SK-N-MC (cell line): ENCODE results near the gene TEAD2.
"Not testable (repeated sequence)": the region's sequence is repeated elsewhere in the genome, so short reads cannot be mapped to it uniquely, and the experiment has no call there.

Source experiments
- DNase-seq: peaks from one replicate; pipeline ENCODE4 v3.0.0-alpha.2; 2011; ENCODE audit warnings: low read depth, low spot score
- H3K27ac ChIP-seq: fragments of 200-600 bp; sonication (generic); 2 replicates; pipeline ENCODE4 v1.5.1; 2016; ENCODE audit warnings: mixed run types
- H3K36me3 ChIP-seq: fragments of 200-600 bp; sonication (generic); 2 replicates; pipeline ENCODE4 v1.6.1; 2017; ENCODE audit warnings: antibody characterized with exemption, low read length, mixed read lengths; ENCODE audit not compliant: insufficient read depth
- H3K4me3 ChIP-seq: fragments of 200-600 bp; sonication (generic); 2 replicates; pipeline ENCODE4 v1.5.1; 2016
- H3K9ac ChIP-seq: fragments of 200-600 bp; sonication (generic); 2 replicates; pipeline ENCODE4 v1.8.0; 2017; ENCODE audit warnings: mixed run types, mixed read lengths; ENCODE audit not compliant: insufficient read length
- H3K9me3 ChIP-seq: fragments of 200-600 bp; sonication (generic); 2 replicates; pipeline ENCODE4 v1.6.1; 2017; ENCODE audit warnings: low read depth, mild to moderate bottlenecking, antibody characterized with exemption, low read length, moderate library complexity, mixed read lengths
- EZH2 ChIP-seq: fragments of 200-600 bp; sonication (generic); IDR thresholded peaks from one replicate; pipeline ENCODE4 v1.6.1; 2017; ENCODE audit warnings: antibody characterized with exemption
- FOXP2 ChIP-seq: optimal IDR thresholded peaks from 2 replicates; pipeline ENCODE3; 2011; ENCODE audit warnings: mild to moderate bottlenecking, moderate library complexity; ENCODE audit not compliant: insufficient read depth; ENCODE audit errors: extremely low read length, control extremely low read depth
- POLR2AphosphoS5 ChIP-seq: IDR thresholded peaks from 2 replicates; pipeline ENCODE4 v1.6.1; 2012; ENCODE audit warnings: mild to moderate bottlenecking, low read depth, low read length, borderline replicate concordance

TEAD2 gene

GRCh38 chr19:49331616-49332055 lies 30.6 kb downstream of the TEAD2 start:
- TF ChIP-seq EZH2 = no peak
- no peak for TF ChIP-seq POLR2AphosphoS5
- TF ChIP-seq FOXP2 = no peak
- Histone ChIP-seq H3K4me3 (no peak overlapping the region), H3K9me3 (no peaks in the 10 kb centered on the region), H3K9ac (no peak overlapping the region), H3K36me3 (no peaks in the 10 kb centered on the region; the same call in 1 of the 2 replicates), H3K27ac (no peak overlapping the region)
- no peak for DNase-seq

- H3K36me3 ChIP-seq, H3K9ac ChIP-seq, H3K27ac ChIP-seq, H3K9me3 ChIP-seq, H3K4me3 ChIP-seq, DNase-seq: not testable (repeated sequence)
These were observed 31.0 kb downstream of the TEAD2 start for GRCh38 chr19:49331187-49331586.

- Histone ChIP-seq H3K27ac (no peak overlapping the region), H3K36me3 (peaks cover under 1% of the 10 kb centered on the region; the same call in 1 of the 2 replicates), H3K9ac (no peak overlapping the region), H3K4me3 (no peak overlapping the region), H3K9me3 (no peaks in the 10 kb centered on the region)
- no peak for DNase-seq
- TF ChIP-seq POLR2AphosphoS5 (no peak), EZH2 (no peak), FOXP2 (no peak)
These were observed 33.5 kb downstream of the TEAD2 start for GRCh38 chr19:49328741-49329140.

GRCh38 chr19:49327878-49328544 lies 34.2 kb downstream of the TEAD2 start:
- no peak for DNase-seq
- H3K27ac ChIP-seq = no peak overlapping the region
- no peak overlapping the region for H3K9ac ChIP-seq
- H3K36me3 ChIP-seq = peaks cover 7% of the 10 kb centered on the region
- 0 out of 2 replicates have a peak, but pooled peaks cover 2% of the 10 kb centered on the region for H3K9me3 ChIP-seq
- no peak overlapping the region for H3K4me3 ChIP-seq
- no peak for TF ChIP-seq POLR2AphosphoS5
- TF ChIP-seq FOXP2 = no peak
- no peak for TF ChIP-seq EZH2

- Histone ChIP-seq H3K4me3 (no peak overlapping the region), H3K36me3 (peaks cover 18% of the 10 kb centered on the region), H3K27ac (no peak overlapping the region), H3K9ac (no peak overlapping the region), H3K9me3 (0 out of 2 replicates have a peak, but pooled peaks cover 5% of the 10 kb centered on the region)
- DNase-seq = no peak
- no peak for TF ChIP-seq FOXP2
- no peak for TF ChIP-seq POLR2AphosphoS5
- TF ChIP-seq EZH2 = no peak
These were observed 36.0 kb downstream of the TEAD2 start for GRCh38 chr19:49326165-49326704.

GRCh38 chr19:49325756-49326155 lies 36.5 kb downstream of the TEAD2 start:
- not testable (repeated sequence) for DNase-seq, H3K9ac ChIP-seq

GRCh38 chr19:49324801-49325576 lies 37.2 kb downstream of the TEAD2 start, which contains the start of gene SLC6A16:
SLC6A16 (minus strand) TSS chr19:49325191; CDS start chr19:49311347, 13,844 bp downstream.
- Histone ChIP-seq H3K36me3 (peaks cover 18% of the 10 kb centered on the region), H3K9ac (no peak within 1 kb of the TSS), H3K4me3 (no peak within 1 kb of the TSS), H3K27ac (no peak within 1 kb of the TSS), H3K9me3 (0 out of 2 replicates have a peak, but pooled peaks cover 5% of the 10 kb centered on the region)
- TF ChIP-seq FOXP2 (no peak), EZH2 (no peak), POLR2AphosphoS5 (no peak)
- DNase-seq = no peak

More at GRCh38 chr19:49325756-49326155, 36.5 kb downstream of the TEAD2 start:
- not testable (repeated sequence) for H3K27ac ChIP-seq, H3K4me3 ChIP-seq, H3K9me3 ChIP-seq
- peaks cover 18% of the 10 kb centered on the region for H3K36me3 ChIP-seq

- peaks cover 32% of the 10 kb centered on the region for H3K36me3 ChIP-seq
- TF ChIP-seq FOXP2 (no peak), EZH2 (no peak), POLR2AphosphoS5 (no peak)
- H3K9ac ChIP-seq = no peak overlapping the region
These were observed 43.9 kb downstream of the TEAD2 start for GRCh38 chr19:49318296-49318695.

More at GRCh38 chr19:49318296-49318695, 43.9 kb downstream of the TEAD2 start:
- 0 out of 2 replicates have a peak, but pooled peaks cover 5% of the 10 kb centered on the region for H3K9me3 ChIP-seq
- no peak for DNase-seq
- H3K4me3 ChIP-seq = no peak overlapping the region
- H3K27ac ChIP-seq = no peak overlapping the region
